H1 (cell line): Measurements from ENCODE around the gene TAPT1. TPM values are rescaled to one million over a fixed set of nuclear protein-coding genes. Genes with fewer than 3 reads are reported as not detected.

ENCODE experiments used
- CTCF ChIA-PET: fragments of 300-600 bp; sonication (Branson Sonifier 250); formaldehyde crosslinking; loops from one replicate; lab custom pipeline; 2021; ENCODE audit not compliant: partially characterized antibody; lab: Charles Lee
- POLR2A ChIA-PET: fragments of 300-600 bp; sonication (Branson Sonifier 250); formaldehyde crosslinking; loops from one replicate; lab custom pipeline; 2021; ENCODE audit warnings: inconsistent platforms; ENCODE audit not compliant: partially characterized antibody; lab: Charles Lee
- DNase-seq, 2 experiments: peaks; one replicate each; pipeline versions ENCODE4 v3.0.0 to v3.0.0-alpha.2; 2010 to 2022; ENCODE audit warnings: low spot score in 2 of 2, low read depth in 1 of 2, mixed read lengths in 1 of 2
- FAIRE-seq: peaks from 2 replicates; lab custom pipeline; 2011; peaks lifted over from hg19 to GRCh38; lab: Jason Lieb, UNC
- H2AFZ ChIP-seq: 2 replicates; pipeline ENCODE4 v1.8.1; 2012; ENCODE audit warnings: low read length, inconsistent platforms
- H2AK5ac ChIP-seq: 2 replicates; pipeline ENCODE4 v1.6.1; 2013; ENCODE audit warnings: low read depth, low read length
- H2BK120ac ChIP-seq: replicated peaks from 2 replicates; pipeline ENCODE3; 2013; ENCODE audit warnings: low read depth, low read length, inconsistent platforms
- H2BK12ac ChIP-seq: 2 replicates; pipeline ENCODE4 v1.6.1; 2013; ENCODE audit warnings: low read depth, low read length
- H2BK15ac ChIP-seq: 2 replicates; pipeline ENCODE4 v1.6.1; 2013; ENCODE audit warnings: low read length
- H2BK20ac ChIP-seq: 2 replicates; pipeline ENCODE4 v1.6.1; 2013; ENCODE audit warnings: low read length
- H2BK5ac ChIP-seq: 2 replicates; pipeline ENCODE4 v1.6.1; 2013; ENCODE audit warnings: low read depth, low read length
- H3K14ac ChIP-seq: 2 replicates; pipeline ENCODE4 v1.6.1; 2013; ENCODE audit warnings: inconsistent platforms; ENCODE audit not compliant: insufficient read length
- H3K18ac ChIP-seq: 2 replicates; pipeline ENCODE4 v1.6.1; 2013; ENCODE audit warnings: low read length; ENCODE audit errors: extremely low read depth
- H3K23ac ChIP-seq: 2 replicates; pipeline ENCODE4 v1.6.1; 2013; ENCODE audit warnings: inconsistent platforms; ENCODE audit not compliant: insufficient read length
- H3K23me2 ChIP-seq: 2 replicates; pipeline ENCODE4 v1.6.1; 2013; ENCODE audit warnings: low read depth, low read length
- H3K27ac ChIP-seq: 2 replicates; pipeline ENCODE4 v1.6.1; 2011; ENCODE audit warnings: low read depth, low read length, inconsistent platforms
- H3K27me3 ChIP-seq, 4 experiments: replicated peaks in 1 of 4; 1 replicate in 1 of 4; 2 replicates in 3 of 4; pipeline versions ENCODE4 v1.6.1 to v1.8.1; 2011 to 2013; ENCODE audit warnings: low read length in 3 of 4, mild to moderate bottlenecking in 3 of 4, inconsistent platforms in 2 of 4, mixed read lengths in 2 of 4, moderate library complexity in 1 of 4; ENCODE audit not compliant: control insufficient read depth in 3 of 4, insufficient read depth in 3 of 4; ENCODE audit errors: extremely low read depth in 1 of 4
- H3K36me3 ChIP-seq, 4 experiments: 2 replicates each; pipeline versions ENCODE4 v1.6.1 to v1.8.1; 2011 to 2013; ENCODE audit warnings: mild to moderate bottlenecking in 4 of 4, low read length in 3 of 4, moderate library complexity in 2 of 4, control low read depth in 1 of 4, inconsistent platforms in 1 of 4; ENCODE audit not compliant: insufficient read depth in 4 of 4, control insufficient read depth in 2 of 4
- H3K4ac ChIP-seq: replicated peaks from 2 replicates; pipeline ENCODE3; 2013; ENCODE audit warnings: low read length, low read depth, mixed read lengths, inconsistent platforms; ENCODE audit not compliant: insufficient read length
- H3K4me1 ChIP-seq, 4 experiments: replicated peaks in 1 of 4; 1 replicate in 1 of 4; 2 replicates in 3 of 4; pipeline versions ENCODE4 v1.6.1 to v1.8.1; 2011 to 2013; ENCODE audit warnings: low read length in 3 of 4, inconsistent platforms in 2 of 4, mixed read lengths in 1 of 4; ENCODE audit not compliant: insufficient read depth in 4 of 4, control insufficient read depth in 3 of 4
- H3K4me2 ChIP-seq, 2 experiments: 2 replicates each; pipeline versions ENCODE4 v1.6.1 to v1.8.1; 2011 to 2013; ENCODE audit warnings: low read depth in 2 of 2, low read length in 2 of 2, control low read depth in 1 of 2, inconsistent platforms in 1 of 2, mild to moderate bottlenecking in 1 of 2; ENCODE audit not compliant: insufficient read depth in 1 of 2
- H3K4me3 ChIP-seq, 4 experiments: fragments of 200-600, 300-600 bp in 1 of 4; sonication (generic), shearing (Covaris generic), sonication (Bioruptor Twin) in 1 of 4; 2 replicates each; pipeline versions ENCODE4 v1.5.1 to v1.8.1; 2011 to 2016; ENCODE audit warnings: low read length in 4 of 4, low read depth in 3 of 4, control low read depth in 2 of 4, inconsistent platforms in 2 of 4, mild to moderate bottlenecking in 2 of 4, mixed read lengths in 1 of 4, moderate library complexity in 1 of 4; ENCODE audit not compliant: insufficient read depth in 2 of 4; ENCODE audit errors: extremely low read depth in 1 of 4
- H3K56ac ChIP-seq: replicated peaks from 2 replicates; pipeline ENCODE3; 2013; ENCODE audit warnings: low read depth, mild to moderate bottlenecking, mixed read lengths, low read length, inconsistent platforms; ENCODE audit not compliant: insufficient read length
- H3K79me1 ChIP-seq: 2 replicates; pipeline ENCODE4 v1.6.1; 2013; ENCODE audit warnings: low read depth, low read length, control low read depth
- H3K79me2 ChIP-seq, 2 experiments: 2 replicates each; pipeline versions ENCODE4 v1.6.1 to v1.8.1; 2012 to 2013; ENCODE audit warnings: low read length in 2 of 2, mild to moderate bottlenecking in 2 of 2, inconsistent platforms in 1 of 2; ENCODE audit not compliant: insufficient read depth in 2 of 2, control insufficient read depth in 1 of 2
- H3K9ac ChIP-seq, 4 experiments: replicated peaks in 1 of 4; 1 replicate in 1 of 4; 2 replicates in 3 of 4; pipeline versions ENCODE4 v1.6.1 to v1.8.1; 2011 to 2013; ENCODE audit warnings: low read depth in 3 of 4, low read length in 3 of 4, control low read depth in 2 of 4, mild to moderate bottlenecking in 2 of 4, moderate library complexity in 2 of 4, inconsistent platforms in 1 of 4; ENCODE audit errors: extremely low read depth in 1 of 4
- H3K9me3 ChIP-seq, 2 experiments: 2 replicates each; pipeline versions ENCODE4 v1.6.1 to v1.8.1; 2012 to 2013; ENCODE audit warnings: mild to moderate bottlenecking in 2 of 2, moderate library complexity in 2 of 2, control low read depth in 1 of 2, inconsistent platforms in 1 of 2, low read depth in 1 of 2, low read length in 1 of 2, mixed read lengths in 1 of 2; ENCODE audit not compliant: insufficient read depth in 2 of 2
- H4K20me1 ChIP-seq, 2 experiments: replicated peaks in 1 of 2; 2 replicates each; pipeline versions ENCODE3 to v1.8.1; 2011 to 2013; ENCODE audit warnings: inconsistent platforms in 2 of 2, low read length in 2 of 2, mild to moderate bottlenecking in 1 of 2; ENCODE audit not compliant: insufficient read depth in 2 of 2, control insufficient read depth in 1 of 2
- H4K5ac ChIP-seq: 2 replicates; pipeline ENCODE4 v1.6.1; 2013; ENCODE audit warnings: low read length, low read depth, mixed read lengths, inconsistent platforms; ENCODE audit not compliant: insufficient read length
- H4K8ac ChIP-seq: 2 replicates; pipeline ENCODE4 v1.8.0; 2013; ENCODE audit warnings: mild to moderate bottlenecking, moderate library complexity, low read length, inconsistent platforms; ENCODE audit not compliant: insufficient read depth; ENCODE audit errors: extremely low read depth
- H4K91ac ChIP-seq: replicated peaks from 2 replicates; pipeline ENCODE3; 2013; ENCODE audit warnings: low read length, mixed read lengths, inconsistent platforms; ENCODE audit not compliant: insufficient read length
- ATF2 ChIP-seq: IDR thresholded peaks from 2 replicates; pipeline ENCODE4 v1.6.1; 2012; ENCODE audit warnings: low read length, inconsistent platforms
- CREB1 ChIP-seq: IDR thresholded peaks from 2 replicates; pipeline ENCODE4 v1.6.1; 2012; ENCODE audit warnings: inconsistent platforms
- KDM1A ChIP-seq: fragments of 200-600, 300-600 bp; sonication (generic); IDR thresholded peaks from 2 replicates; pipeline ENCODE4 v1.7.1; 2016; ENCODE audit warnings: mild to moderate bottlenecking, low read length, borderline replicate concordance
- NANOG ChIP-seq: IDR thresholded peaks from 2 replicates; pipeline ENCODE4 v1.6.1; 2011; ENCODE audit warnings: low read length, low read depth, mild to moderate bottlenecking, inconsistent platforms; ENCODE audit not compliant: insufficient read depth, poor library complexity, severe bottlenecking
- NRF1 ChIP-seq: IDR thresholded peaks from 2 replicates; pipeline ENCODE4 v1.6.1; 2011; ENCODE audit warnings: mild to moderate bottlenecking, low read depth, low read length, improper control_type of control experiment
- TAF1 ChIP-seq: IDR thresholded peaks from 2 replicates; pipeline ENCODE4 v1.6.1; 2011; ENCODE audit warnings: mild to moderate bottlenecking, low read depth, low read length
- TAF7 ChIP-seq: optimal IDR thresholded peaks from 2 replicates; pipeline ENCODE3; 2011; ENCODE audit warnings: low read depth, mild to moderate bottlenecking, inconsistent platforms, low read length, moderate library complexity, borderline replicate concordance
- WGBS, 2 experiments: shearing (Covaris generic) in 1 of 2; methylation state at CpG; one replicate each; pipeline versions ENCODE4 v1.1.6 to v1.1.7; 2013 to 2015; ENCODE audit warnings: low lambda C conversion rate in 2 of 2, mixed read lengths in 2 of 2, inconsistent platforms in 1 of 2, low coverage in 1 of 2, missing lambda C conversion rate in 1 of 2; ENCODE audit not compliant: insufficient replicate concordance in 2 of 2, insufficient coverage in 1 of 2, insufficient read length in 1 of 2; ENCODE audit errors: extremely low coverage in 1 of 2, missing lambda C conversion rate in 1 of 2; 5-methylcytosine and 5-hydroxymethylcytosine counted together
- polyA plus RNA-seq, 7 experiments: library from polyadenylated mRNA; depleted of rRNA in 3 of 7; stranded (reverse) in 5 of 7; unstranded in 2 of 7; fragments of >200 nt in 5 of 7; fragments of 200-250 nt in 2 of 7; gene quantifications; 1 replicate in 5 of 7; 2 replicates in 1 of 7; 4 replicates in 1 of 7; pipeline versions ENCODE4 v1.2.1 to v1.2.3, GENCODE V29; 2011 to 2013; ENCODE audit warnings: missing spikeins in 2 of 7, mixed read lengths in 2 of 7
- total RNA-seq: library from RNA; stranded (reverse); fragmentation: NEBNext Ultra II Directional; extraction: Animal tissue kit (Norgen Biotek cat#: 25700); gene quantifications from 2 replicates; pipeline ENCODE4 v1.2.1, GENCODE V29; 2021

TAPT1 gene
- total and polyA plus RNA-seq, 2 of the 8 experiments (the other 6 are each of a cell fraction or from before 2014, with no cell fraction given), result 4.2 to 15.3 TPM

DNA sequence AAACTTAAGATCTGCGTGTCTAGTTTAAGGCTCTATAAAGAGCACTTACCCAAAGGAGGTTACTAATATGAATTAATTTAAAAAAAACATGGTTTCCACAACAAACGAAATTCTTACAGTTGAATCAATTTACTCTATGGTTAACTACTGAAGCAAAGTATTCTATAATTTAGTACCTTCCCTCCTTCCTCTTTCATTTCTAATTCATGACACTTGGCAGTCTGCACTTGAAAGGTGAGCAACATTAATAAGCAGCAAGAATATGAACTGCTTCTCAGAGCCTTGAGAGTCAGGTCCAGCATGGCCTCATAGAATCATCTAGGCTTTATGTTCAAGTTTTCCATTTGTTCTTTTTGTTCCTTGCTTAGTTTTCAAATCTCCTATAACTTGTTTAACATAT is 42.7 kb downstream of the TAPT1 start:
- Histone ChIP-seq H3K4me2 (no peak overlapping the region), H2AK5ac (no peak overlapping the region), H3K56ac (no peak overlapping the region), H3K18ac (no peak overlapping the region), H4K5ac (no peak overlapping the region), H2BK20ac (no peak overlapping the region), H3K9me3 (no peaks in the 10 kb centered on the region), H3K4ac (no peak overlapping the region), H2AFZ (no peak overlapping the region), H3K36me3 (peaks cover 0 to 13% (median 0%) of the 10 kb centered on the region in 4 experiments; a peak in 1 of 8 replicates), H3K27me3 (no peaks in the 10 kb centered on the region), H3K27ac (no peak overlapping the region), H3K79me2 (no peaks in the 10 kb centered on the region), H3K4me1 (0 out of 7 replicates have a peak, but pooled peaks cover 0 to 3% (median 0%) of the 10 kb centered on the region in 4 experiments), H3K14ac (no peak overlapping the region), H3K4me3 (no peak overlapping the region), H4K8ac (no peak overlapping the region), H2BK120ac (no peak overlapping the region), H3K9ac (no peak overlapping the region), H3K79me1 (no peaks in the 10 kb centered on the region; the same call in 1 of the 2 replicates), H3K23me2 (no peaks in the 10 kb centered on the region), H4K91ac (no peak overlapping the region), H3K23ac (no peak overlapping the region), H4K20me1 (no peaks in the 10 kb centered on the region), H2BK15ac (no peak overlapping the region), H2BK5ac (no peak overlapping the region), H2BK12ac (no peak overlapping the region)
- POLR2A ChIA-PET, result no interaction called here
- FAIRE-seq (no peak), DNase-seq (no peak)
- CTCF ChIA-PET, result interaction anchor here (1.0 to 3.0 kb wide), 5 partner anchors 9 to 301 kb away, joined by 3 to 13 read pairs (median 4); no protein-coding TSS in a partner anchor
- whole genome bisulfite sequencing, 2 experiments, result 83% methylated on average over 2 of the region's 2 CpGs; no CpG with 5 or more reads in 1 of the 2 experiments
- TF ChIP-seq CREB1 (no peak), TAF7 (no peak), NRF1 (no peak), NANOG (no peak), ATF2 (no peak), TAF1 (no peak), KDM1A (no peak)
